ENCODE measurements around the gene ANXA1. TPM values are rescaled to one million over a fixed set of nuclear protein-coding genes. Genes with fewer than 3 reads are reported as not detected.

The ANXA1 gene
- total and polyA plus RNA-seq, 2 of the 13 experiments (the other 11 are each of a cell fraction or from before 2014, with no cell fraction given): 0.15 to 0.20 TPM

DNA sequence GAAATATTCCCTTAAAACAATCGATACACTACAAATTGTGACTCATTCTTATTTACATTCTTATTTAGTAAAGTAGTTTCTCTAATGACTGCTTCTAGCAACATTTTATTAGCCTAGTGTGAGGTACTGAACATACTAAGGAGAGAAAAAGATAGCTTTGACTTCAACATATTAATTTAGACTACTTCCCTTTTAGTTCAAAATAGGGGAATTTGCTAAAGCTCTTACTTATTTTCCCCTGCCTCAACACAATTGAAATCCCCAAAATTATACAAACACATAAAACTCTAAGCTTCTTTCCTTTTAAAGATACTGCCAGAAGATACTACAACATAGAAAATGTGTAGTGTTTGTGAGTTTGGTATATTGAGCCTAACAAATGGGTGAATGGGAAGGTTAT is 55.2 kb downstream of the ANXA1 start (continued):
- TF ChIP-seq IKZF4 (CRISPR knock-in tag; IDR thresholded peaks at IDR 0.05; ENCODE audit: borderline replicate concordance, low read depth, not compliant biosample characterization) (no peak), KLF9 (CRISPR knock-in tag; IDR thresholded peaks at IDR 0.05; ENCODE audit: low read depth) (no peak)

DNA sequence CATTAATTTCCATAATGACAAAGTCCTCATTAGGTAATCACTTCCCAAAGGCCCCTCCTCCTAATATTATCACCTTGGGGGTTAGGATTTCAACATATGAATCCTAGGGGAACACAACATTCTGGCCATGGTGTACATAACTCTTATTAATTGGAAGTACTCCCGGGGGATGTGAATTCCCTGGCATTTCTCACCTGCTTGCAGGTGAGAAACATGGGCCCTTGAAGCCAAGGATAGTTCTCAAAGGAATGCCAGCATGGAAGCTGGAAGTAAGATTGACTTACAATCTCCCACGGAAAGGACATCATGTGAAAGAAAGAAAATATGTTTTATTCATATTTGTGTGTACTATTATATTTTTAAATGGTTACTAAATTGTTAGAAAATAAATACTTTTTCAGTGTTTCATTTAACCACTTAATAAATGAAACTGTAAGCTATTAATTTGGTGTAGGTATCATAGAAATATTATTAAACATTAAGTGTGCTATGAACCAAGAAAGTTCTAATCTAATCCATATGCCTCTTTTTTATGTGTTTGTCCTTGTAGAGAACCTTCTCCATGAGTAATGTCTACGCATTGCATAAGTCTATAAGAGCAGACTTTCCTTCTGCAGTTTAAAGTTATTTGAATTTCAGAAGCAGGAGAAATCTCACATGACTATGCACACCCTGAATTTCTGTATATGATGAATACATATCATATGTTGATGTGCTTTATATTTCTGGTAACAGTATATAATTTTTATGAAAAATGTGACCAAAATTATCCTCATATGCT is 59.4 kb downstream of the ANXA1 start:
- Histone ChIP-seq H3K4me3 (replicated peaks in 1 of 3; ENCODE audit: insufficient read depth in 1 of 3, low read depth in 2 of 3, low read length in 3 of 3) (no peak overlapping the region), H2AFZ (ENCODE audit: low read length) (no peak overlapping the region), H3K36me3 (replicated peaks in 1 of 2; ENCODE audit: control insufficient read depth in 1 of 2, insufficient read depth in 2 of 2, low read length in 2 of 2) (no peaks in the 10 kb centered on the region), H3K27ac (ENCODE audit: extremely low read length, insufficient read depth, low read length) (no peak overlapping the region), H3K79me2 (ENCODE audit: insufficient read depth, low read length) (no peaks in the 10 kb centered on the region), H3K4me1 (ENCODE audit: insufficient read depth, low read length) (no peaks in the 10 kb centered on the region), H3K9ac (ENCODE audit: insufficient read depth, low read depth, low read length) (no peak overlapping the region), H3K27me3 (ENCODE audit: control insufficient read depth in 1 of 2, insufficient read depth in 2 of 2, low read length in 2 of 2) (no peaks in the 10 kb centered on the region), H3K4me2 (ENCODE audit: low read depth, low read length) (no peak overlapping the region), H3K9me3 (ENCODE audit: low read length) (no peaks in the 10 kb centered on the region), H4K20me1 (ENCODE audit: insufficient read depth, low read length) (no peaks in the 10 kb centered on the region)
- TF ChIP-seq SRSF9 (IDR thresholded peaks at IDR 0.05; ENCODE audit: borderline replicate concordance, insufficient read depth, low read depth, low read length, poor library complexity, severe bottlenecking): no peak
- no peak for TF ChIP-seq TOE1 (CRISPR knock-in tag; IDR thresholded peaks at IDR 0.05)
- TF ChIP-seq ZNF343 (CRISPR knock-in tag; IDR thresholded peaks at IDR 0.05): no peak
- TF ChIP-seq ZBTB8A (CRISPR knock-in tag; IDR thresholded peaks at IDR 0.05; ENCODE audit: borderline replicate concordance, low read depth): no peak
- TF ChIP-seq MLLT10 (CRISPR knock-in tag; IDR thresholded peaks at IDR 0.05): no peak
- TF ChIP-seq, protein P1, sequence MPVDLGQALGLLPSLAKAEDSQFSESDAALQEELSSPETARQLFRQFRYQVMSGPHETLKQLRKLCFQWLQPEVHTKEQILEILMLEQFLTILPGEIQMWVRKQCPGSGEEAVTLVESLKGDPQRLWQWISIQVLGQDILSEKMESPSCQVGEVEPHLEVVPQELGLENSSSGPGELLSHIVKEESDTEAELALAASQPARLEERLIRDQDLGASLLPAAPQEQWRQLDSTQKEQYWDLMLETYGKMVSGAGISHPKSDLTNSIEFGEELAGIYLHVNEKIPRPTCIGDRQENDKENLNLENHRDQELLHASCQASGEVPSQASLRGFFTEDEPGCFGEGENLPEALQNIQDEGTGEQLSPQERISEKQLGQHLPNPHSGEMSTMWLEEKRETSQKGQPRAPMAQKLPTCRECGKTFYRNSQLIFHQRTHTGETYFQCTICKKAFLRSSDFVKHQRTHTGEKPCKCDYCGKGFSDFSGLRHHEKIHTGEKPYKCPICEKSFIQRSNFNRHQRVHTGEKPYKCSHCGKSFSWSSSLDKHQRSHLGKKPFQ (CRISPR knock-in tag; IDR thresholded peaks at IDR 0.05; ENCODE audit: insufficient replicate concordance): no peak
- TF ChIP-seq ZNF773 (CRISPR knock-in tag; IDR thresholded peaks at IDR 0.05; ENCODE audit: borderline replicate concordance): no peak
- no peak for TF ChIP-seq NR2C2 (CRISPR knock-in tag; IDR thresholded peaks at IDR 0.05; ENCODE audit: borderline replicate concordance)
- TF ChIP-seq SP2 (CRISPR knock-in tag; IDR thresholded peaks at IDR 0.05): no peak
- no peak for TF ChIP-seq ZNF713 (CRISPR knock-in tag; IDR thresholded peaks at IDR 0.05)
- TF ChIP-seq ZC3H13 (CRISPR knock-in tag; IDR thresholded peaks at IDR 0.05): no peak
- TF ChIP-seq, protein P2, sequence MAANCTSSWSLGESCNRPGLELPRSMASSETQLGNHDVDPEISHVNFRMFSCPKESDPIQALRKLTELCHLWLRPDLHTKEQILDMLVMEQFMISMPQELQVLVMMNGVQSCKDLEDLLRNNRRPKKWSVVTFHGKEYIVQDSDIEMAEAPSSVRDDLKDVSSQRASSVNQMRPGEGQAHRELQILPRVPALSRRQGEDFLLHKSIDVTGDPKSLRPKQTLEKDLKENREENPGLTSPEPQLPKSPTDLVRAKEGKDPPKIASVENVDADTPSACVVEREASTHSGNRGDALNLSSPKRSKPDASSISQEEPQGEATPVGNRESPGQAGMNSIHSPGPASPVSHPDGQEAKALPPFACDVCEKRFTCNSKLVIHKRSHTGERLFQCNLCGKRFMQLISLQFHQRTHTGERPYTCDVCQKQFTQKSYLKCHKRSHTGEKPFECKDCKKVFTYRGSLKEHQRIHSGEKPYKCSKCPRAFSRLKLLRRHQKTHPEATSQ (CRISPR knock-in tag; IDR thresholded peaks at IDR 0.05; ENCODE audit: borderline replicate concordance): no peak
- TF ChIP-seq NCOA2 (CRISPR knock-in tag; IDR thresholded peaks at IDR 0.05): no peak
- no peak for TF ChIP-seq ZNF333 (CRISPR knock-in tag; IDR thresholded peaks at IDR 0.05; ENCODE audit: borderline replicate concordance)
- no peak for TF ChIP-seq ZNF777 (CRISPR knock-in tag; IDR thresholded peaks at IDR 0.05)
- FAIRE-seq: no peak
- no peak for DNase-seq (ENCODE audit: low spot score)
- ATAC-seq: no peak
- 3% methylated on average over 3 of the region's 3 CpGs for WGBS (ENCODE audit: low lambda C conversion rate)
- in situ Hi-C loops (cut with HindIII; ENCODE audit: extremely low pct_ligation_motif_present, low pct_unique_long_range_greater_than_20kb) (no loop called here), intact Hi-C loops (cut with micrococcal nuclease; ENCODE audit: unreplicated experiment) (no loop called here)
- CTCF ChIA-PET (ENCODE audit: low intra/inter-chr PET ratio, low total read pairs): no interaction called here
- no TSS peak for BruUV-seq (replicated peaks)
- POLR2A ChIA-PET: no interaction called here
